Central memory CD8-positive, alpha-beta T cell (primary cell): Measurements from ENCODE around the gene MACROD2.

Source experiments
- ATAC-seq: fragments of 150-1000 bp; cut with Tn5 transposase; replicated peaks from 2 replicates; pipeline ENCODE4 v1.10.0; 2022; ENCODE audit warnings: mild to moderate bottlenecking, moderate FRiP score, moderate number of reproducible peaks; ENCODE audit not compliant: poor library complexity, severe bottlenecking; ENCODE audit errors: extremely low read depth
- DNase-seq, 2 donors: peaks; one replicate each; pipeline ENCODE4 v3.0.0; 2021; ENCODE audit warnings: low spot score in 2 of 2
- H3K27ac Mint-ChIP-seq: one replicate; pipeline ENCODE4 v1.8.0; 2022; ENCODE audit warnings: low read depth, mild to moderate bottlenecking, moderate library complexity, mixed read lengths
- H3K27me3 Mint-ChIP-seq: one replicate; pipeline ENCODE4 v1.8.0; 2022; ENCODE audit warnings: mixed read lengths
- H3K36me3 Mint-ChIP-seq: one replicate; pipeline ENCODE4 v1.8.0; 2022; ENCODE audit warnings: mild to moderate bottlenecking, moderate library complexity, mixed read lengths; ENCODE audit not compliant: insufficient read depth
- H3K4me1 Mint-ChIP-seq: one replicate; pipeline ENCODE4 v1.8.0; 2022; ENCODE audit warnings: mixed read lengths
- H3K4me3 Mint-ChIP-seq: one replicate; pipeline ENCODE4 v1.8.0; 2022; ENCODE audit warnings: mild to moderate bottlenecking, moderate library complexity, mixed read lengths
- H3K9me3 Mint-ChIP-seq: one replicate; pipeline ENCODE4 v1.8.0; 2022; ENCODE audit warnings: mixed read lengths

Gene MACROD2

GRCh38 chr20:15673206-15673605 is 1677.9 kb downstream of the MACROD2 start:
- Mint-ChIP-seq H3K4me3 (no peak overlapping the region), H3K9me3 (peaks cover 11% of the 10 kb centered on the region), H3K36me3 (no peaks in the 10 kb centered on the region), H3K27me3 (no peaks in the 10 kb centered on the region), H3K4me1 (no peaks in the 10 kb centered on the region), H3K27ac (no peak overlapping the region)
- ATAC-seq (no peak), DNase-seq (no peak)

GRCh38 chr20:15674253-15675060 is 1679.1 kb downstream of the MACROD2 start:
- Mint-ChIP-seq H3K4me1 (no peaks in the 10 kb centered on the region), H3K4me3 (no peak overlapping the region), H3K9me3 (peaks cover 5% of the 10 kb centered on the region), H3K36me3 (no peaks in the 10 kb centered on the region), H3K27ac (no peak overlapping the region), H3K27me3 (no peaks in the 10 kb centered on the region)
- DNase-seq (no peak), ATAC-seq (no peak)

GRCh38 chr20:15675061-15675514 is 1679.8 kb downstream of the MACROD2 start:
- DNase-seq = no peak
- no peaks in the 10 kb centered on the region for H3K27me3 Mint-ChIP-seq
- H3K36me3 Mint-ChIP-seq = no peaks in the 10 kb centered on the region
- peaks cover 5% of the 10 kb centered on the region for H3K9me3 Mint-ChIP-seq
- no peak overlapping the region for H3K4me3 Mint-ChIP-seq
- no peaks in the 10 kb centered on the region for H3K4me1 Mint-ChIP-seq
- no peak for ATAC-seq
- H3K27ac Mint-ChIP-seq = no peak overlapping the region

- H3K9me3 Mint-ChIP-seq = peaks cover 11% of the 10 kb centered on the region
- no peaks in the 10 kb centered on the region for H3K36me3 Mint-ChIP-seq
- ATAC-seq (no peak), DNase-seq (no peak)
- H3K4me3 Mint-ChIP-seq = no peak overlapping the region
- H3K4me1 Mint-ChIP-seq = no peaks in the 10 kb centered on the region
- H3K27ac Mint-ChIP-seq = no peak overlapping the region
- H3K27me3 Mint-ChIP-seq = no peaks in the 10 kb centered on the region
Measured at GRCh38 chr20:15675813-15676484, 1680.6 kb downstream of the MACROD2 start.

- no peaks in the 10 kb centered on the region for H3K36me3 Mint-ChIP-seq
- H3K27ac Mint-ChIP-seq = no peak overlapping the region
- H3K4me3 Mint-ChIP-seq = no peak overlapping the region
- no peaks in the 10 kb centered on the region for H3K4me1 Mint-ChIP-seq
- no peaks in the 10 kb centered on the region for H3K27me3 Mint-ChIP-seq
- H3K9me3 Mint-ChIP-seq = peaks cover 12% of the 10 kb centered on the region
- ATAC-seq = no peak
- DNase-seq = no peak
Measured at GRCh38 chr20:15676815-15677214, 1681.5 kb downstream of the MACROD2 start.

GRCh38 chr20:15682690-15683089 is 1687.4 kb downstream of the MACROD2 start:
- H3K4me3 Mint-ChIP-seq = no peak overlapping the region
- no peak overlapping the region for H3K27ac Mint-ChIP-seq
- DNase-seq (no peak), ATAC-seq (no peak)
- peaks cover 28% of the 10 kb centered on the region for H3K9me3 Mint-ChIP-seq
- no peaks in the 10 kb centered on the region for H3K27me3 Mint-ChIP-seq
- no peaks in the 10 kb centered on the region for H3K36me3 Mint-ChIP-seq
- no peaks in the 10 kb centered on the region for H3K4me1 Mint-ChIP-seq

GRCh38 chr20:15692570-15692969 is 1697.3 kb downstream of the MACROD2 start:
- peaks cover 23% of the 10 kb centered on the region for H3K9me3 Mint-ChIP-seq
- DNase-seq (no peak), ATAC-seq (no peak)
- H3K27me3 Mint-ChIP-seq = no peaks in the 10 kb centered on the region
- H3K4me3 Mint-ChIP-seq = no peak overlapping the region
- no peak overlapping the region for H3K27ac Mint-ChIP-seq
- no peaks in the 10 kb centered on the region for H3K36me3 Mint-ChIP-seq
- H3K4me1 Mint-ChIP-seq = no peaks in the 10 kb centered on the region

GRCh38 chr20:15699431-15700146 is 1704.3 kb downstream of the MACROD2 start:
- DNase-seq (no peak), ATAC-seq (no peak)
- Mint-ChIP-seq H3K4me3 (no peak overlapping the region), H3K27ac (no peak overlapping the region), H3K36me3 (no peaks in the 10 kb centered on the region), H3K4me1 (no peaks in the 10 kb centered on the region), H3K27me3 (no peaks in the 10 kb centered on the region), H3K9me3 (peaks cover 13% of the 10 kb centered on the region)

- DNase-seq = no peak
- Mint-ChIP-seq H3K27me3 (no peaks in the 10 kb centered on the region), H3K4me1 (no peaks in the 10 kb centered on the region), H3K36me3 (no peaks in the 10 kb centered on the region), H3K27ac (no peak overlapping the region), H3K9me3 (peaks cover 13% of the 10 kb centered on the region), H3K4me3 (no peak overlapping the region)
- no peak for ATAC-seq
Measured at GRCh38 chr20:15700147-15700765, 1704.9 kb downstream of the MACROD2 start.

GRCh38 chr20:15702161-15702560 is 1706.8 kb downstream of the MACROD2 start:
- DNase-seq (no peak), ATAC-seq (no peak)
- Mint-ChIP-seq H3K9me3 (peaks cover 6% of the 10 kb centered on the region), H3K4me1 (no peaks in the 10 kb centered on the region), H3K36me3 (no peaks in the 10 kb centered on the region), H3K4me3 (no peak overlapping the region), H3K27ac (no peak overlapping the region), H3K27me3 (no peaks in the 10 kb centered on the region)

- H3K27me3 Mint-ChIP-seq = no peaks in the 10 kb centered on the region
- DNase-seq (no peak), ATAC-seq (no peak)
- no peaks in the 10 kb centered on the region for H3K4me1 Mint-ChIP-seq
- H3K36me3 Mint-ChIP-seq = no peaks in the 10 kb centered on the region
- H3K9me3 Mint-ChIP-seq = peaks cover 13% of the 10 kb centered on the region
- no peak overlapping the region for H3K4me3 Mint-ChIP-seq
- H3K27ac Mint-ChIP-seq = no peak overlapping the region
Measured at GRCh38 chr20:15703171-15703911, 1708.0 kb downstream of the MACROD2 start.

GRCh38 chr20:15705975-15706374 is 1710.7 kb downstream of the MACROD2 start:
- H3K36me3 Mint-ChIP-seq = no peaks in the 10 kb centered on the region
- ATAC-seq (no peak), DNase-seq (no peak)
- no peak overlapping the region for H3K27ac Mint-ChIP-seq
- H3K27me3 Mint-ChIP-seq = no peaks in the 10 kb centered on the region
- no peak overlapping the region for H3K4me3 Mint-ChIP-seq
- H3K4me1 Mint-ChIP-seq = no peaks in the 10 kb centered on the region
- peaks cover 15% of the 10 kb centered on the region for H3K9me3 Mint-ChIP-seq
